Glutamatergic neuron (in vitro differentiated cells): ENCODE data around the gene OR2T4. TPM values are rescaled to one million over a fixed set of nuclear protein-coding genes. Genes with fewer than 3 reads are reported as not detected.

Source experiments
- DNase-seq: peaks from one replicate; pipeline ENCODE4 v3.0.0; 2022
- H3K27ac Mint-ChIP-seq: one replicate; pipeline ENCODE4 v1.8.0; 2020; ENCODE audit warnings: mild to moderate bottlenecking, mixed read lengths, inconsistent platforms; ENCODE audit not compliant: unreplicated experiment
- H3K27me3 Mint-ChIP-seq: one replicate; pipeline ENCODE4 v1.8.0; 2020; ENCODE audit warnings: mild to moderate bottlenecking, moderate library complexity, mixed read lengths, inconsistent platforms; ENCODE audit not compliant: unreplicated experiment
- H3K36me3 Mint-ChIP-seq: one replicate; pipeline ENCODE4 v1.8.0; 2020; ENCODE audit warnings: mild to moderate bottlenecking, mixed read lengths, inconsistent platforms; ENCODE audit not compliant: unreplicated experiment
- H3K4me1 Mint-ChIP-seq: one replicate; pipeline ENCODE4 v1.8.0; 2020; ENCODE audit warnings: mild to moderate bottlenecking, low read depth, mixed read lengths, inconsistent platforms; ENCODE audit not compliant: unreplicated experiment
- H3K4me3 Mint-ChIP-seq: one replicate; pipeline ENCODE4 v1.8.0; 2020; ENCODE audit warnings: mild to moderate bottlenecking, mixed read lengths, inconsistent platforms; ENCODE audit not compliant: unreplicated experiment
- H3K9me3 Mint-ChIP-seq: one replicate; pipeline ENCODE4 v1.8.0; 2020; ENCODE audit warnings: mild to moderate bottlenecking, moderate library complexity, mixed read lengths, inconsistent platforms; ENCODE audit not compliant: unreplicated experiment
- total RNA-seq: library from RNA; stranded (reverse); fragmentation: NEBNext Ultra II Directional; extraction: Animal tissue kit (Norgen Biotek cat#: 25700); gene quantifications from one replicate; pipeline ENCODE4 v1.2.1, GENCODE V29; 2021; ENCODE audit not compliant: unreplicated experiment
- TF ChIP-seq, protein P1 (sequence below): fragments of 200-600 bp; sonication (generic); IDR thresholded peaks from one replicate; pipeline ENCODE4 v1.5.0; 2021; ENCODE audit not compliant: partially characterized antibody, unreplicated experiment

The OR2T4 gene
- total RNA-seq, 1 donor from 2014 or later, result not detected

DNA sequence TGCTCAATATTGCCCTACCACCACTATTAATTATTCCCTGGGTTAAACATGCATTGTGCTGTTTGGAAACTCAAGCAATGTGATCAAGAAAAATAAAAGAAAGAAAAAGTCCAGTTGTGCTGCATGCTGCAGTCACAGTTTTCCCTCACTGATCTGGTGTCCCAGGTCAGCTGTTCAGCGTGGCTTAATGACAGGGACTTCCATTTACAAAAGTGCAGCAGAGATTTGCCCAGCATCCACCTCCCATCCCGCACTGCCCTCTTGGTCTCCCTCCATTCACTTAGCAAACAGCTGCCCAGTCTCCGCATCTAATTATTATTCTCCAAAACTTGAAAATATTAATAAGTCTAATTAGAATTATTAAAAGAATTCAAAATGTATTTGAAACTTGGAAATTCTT is 2.0 kb upstream of the OR2T4 start:
- Mint-ChIP-seq H3K27me3 (peaks cover 1% of the 10 kb centered on the region), H3K4me1 (no peaks in the 10 kb centered on the region), H3K27ac (no peak overlapping the region), H3K9me3 (peaks cover 10% of the 10 kb centered on the region), H3K36me3 (peaks cover 6% of the 10 kb centered on the region), H3K4me3 (no peak overlapping the region)
- TF ChIP-seq, protein P1, sequence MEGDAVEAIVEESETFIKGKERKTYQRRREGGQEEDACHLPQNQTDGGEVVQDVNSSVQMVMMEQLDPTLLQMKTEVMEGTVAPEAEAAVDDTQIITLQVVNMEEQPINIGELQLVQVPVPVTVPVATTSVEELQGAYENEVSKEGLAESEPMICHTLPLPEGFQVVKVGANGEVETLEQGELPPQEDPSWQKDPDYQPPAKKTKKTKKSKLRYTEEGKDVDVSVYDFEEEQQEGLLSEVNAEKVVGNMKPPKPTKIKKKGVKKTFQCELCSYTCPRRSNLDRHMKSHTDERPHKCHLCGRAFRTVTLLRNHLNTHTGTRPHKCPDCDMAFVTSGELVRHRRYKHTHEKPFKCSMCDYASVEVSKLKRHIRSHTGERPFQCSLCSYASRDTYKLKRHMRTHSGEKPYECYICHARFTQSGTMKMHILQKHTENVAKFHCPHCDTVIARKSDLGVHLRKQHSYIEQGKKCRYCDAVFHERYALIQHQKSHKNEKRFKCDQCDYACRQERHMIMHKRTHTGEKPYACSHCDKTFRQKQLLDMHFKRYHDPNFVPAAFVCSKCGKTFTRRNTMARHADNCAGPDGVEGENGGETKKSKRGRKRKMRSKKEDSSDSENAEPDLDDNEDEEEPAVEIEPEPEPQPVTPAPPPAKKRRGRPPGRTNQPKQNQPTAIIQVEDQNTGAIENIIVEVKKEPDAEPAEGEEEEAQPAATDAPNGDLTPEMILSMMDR, result no peak
- DNase-seq, result no peak

DNA sequence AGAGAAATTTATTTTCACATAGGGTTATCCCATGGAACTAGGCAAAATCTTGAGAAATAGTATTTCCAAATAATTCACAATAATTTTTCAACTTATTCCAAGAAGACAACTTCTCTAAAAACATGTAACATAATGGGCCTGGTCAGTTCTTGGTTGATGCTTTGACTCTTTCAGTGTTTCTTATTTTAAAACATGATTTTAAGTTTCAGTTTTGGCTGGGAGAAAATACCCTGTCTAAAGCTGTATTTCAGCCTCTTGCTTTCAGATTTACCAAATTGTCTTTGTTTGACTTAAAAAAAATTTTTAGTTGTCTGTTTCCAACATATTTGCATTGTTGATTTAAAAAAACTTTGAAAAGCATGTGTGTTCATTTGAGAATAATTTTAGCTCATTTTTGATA is 5.1 kb downstream of the OR2T4 start:
- H3K27ac Mint-ChIP-seq, result no peak overlapping the region
- no peaks in the 10 kb centered on the region for H3K4me1 Mint-ChIP-seq
- no peak for DNase-seq
- H3K9me3 Mint-ChIP-seq, result peaks cover 20% of the 10 kb centered on the region
- peaks cover 1% of the 10 kb centered on the region for H3K27me3 Mint-ChIP-seq
- H3K36me3 Mint-ChIP-seq, result peaks cover 9% of the 10 kb centered on the region
- H3K4me3 Mint-ChIP-seq, result no peak overlapping the region
- TF ChIP-seq, protein P1, result no peak

DNA sequence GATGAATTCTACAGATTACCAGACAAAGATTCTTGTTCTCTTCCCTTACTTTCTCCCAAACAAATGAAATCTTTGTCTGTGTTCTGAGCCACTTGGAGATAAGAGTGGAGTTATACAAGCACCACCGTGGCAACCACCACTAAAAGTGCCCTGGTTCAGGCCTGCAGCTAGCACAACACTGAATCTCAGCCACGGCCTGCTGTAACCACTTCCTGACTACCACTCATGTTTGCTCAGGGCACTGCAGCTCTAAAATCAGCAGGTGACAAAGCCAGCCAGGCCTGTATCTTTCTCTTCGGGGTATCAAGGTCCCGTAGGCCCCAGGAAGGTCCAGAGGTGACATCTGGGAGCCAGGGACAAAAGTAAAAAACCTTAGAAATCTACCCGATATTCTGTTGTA is 10.9 kb downstream of the OR2T4 start:
- H3K36me3 Mint-ChIP-seq, result peaks cover 4% of the 10 kb centered on the region
- no peak overlapping the region for H3K4me3 Mint-ChIP-seq
- no peaks in the 10 kb centered on the region for H3K4me1 Mint-ChIP-seq

DNA sequence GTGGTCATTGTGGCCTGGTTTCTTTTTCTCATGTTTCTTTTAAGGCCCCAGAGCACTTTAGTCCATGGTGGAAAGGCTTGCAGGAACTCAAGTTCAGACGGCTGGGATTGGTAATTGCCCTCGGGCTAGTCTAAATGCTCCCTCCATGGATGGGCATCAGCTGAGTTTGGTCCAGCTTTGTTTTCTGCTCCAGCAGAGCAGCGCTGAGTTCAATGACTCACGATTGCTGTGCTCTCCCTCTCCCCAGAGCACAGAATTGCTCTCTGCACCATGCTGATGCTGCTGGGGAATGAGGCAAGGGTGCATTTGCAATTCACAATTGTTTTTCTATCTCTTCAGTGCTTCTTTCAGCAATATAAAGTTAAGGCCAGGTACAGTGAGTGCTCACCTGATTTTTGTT is 12.3 kb downstream of the OR2T4 start:
- Mint-ChIP-seq H3K36me3 (peaks cover 4% of the 10 kb centered on the region), H3K4me1 (no peaks in the 10 kb centered on the region), H3K4me3 (no peak overlapping the region), H3K9me3 (peaks cover 15% of the 10 kb centered on the region), H3K27me3 (no peaks in the 10 kb centered on the region), H3K27ac (no peak overlapping the region)
- DNase-seq, result no peak
- TF ChIP-seq, protein P1, result no peak

More for the DNA sequence above, 10.9 kb downstream of the OR2T4 start:
- H3K27ac Mint-ChIP-seq, result no peak overlapping the region
- TF ChIP-seq, protein P1, result no peak
- no peaks in the 10 kb centered on the region for H3K27me3 Mint-ChIP-seq
- no peak for DNase-seq
- H3K9me3 Mint-ChIP-seq, result peaks cover 14% of the 10 kb centered on the region

DNA sequence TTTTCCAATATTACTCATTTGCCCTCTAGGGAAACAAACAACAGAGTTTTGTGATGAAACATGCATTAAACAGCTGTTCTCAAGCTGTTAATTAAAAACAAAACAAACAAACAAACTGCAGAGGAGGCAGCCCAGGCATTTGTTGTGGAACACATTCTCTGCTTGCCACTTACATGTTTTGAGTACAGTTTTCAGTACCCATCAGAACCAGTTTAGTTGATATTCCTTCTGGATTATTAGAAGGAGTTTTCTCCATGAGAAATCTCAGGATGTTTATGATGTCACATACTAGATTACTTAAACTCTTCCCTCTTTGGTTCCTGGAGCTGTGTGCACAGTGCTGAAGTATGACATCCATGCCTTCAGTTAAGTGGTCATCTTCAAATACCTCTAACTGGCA is 14.0 kb downstream of the OR2T4 start, which contains the start of gene OR2T6:
Gene OR2T6 (plus strand): TSS at position 301 of the 400 bp plus-strand sequence. CDS start 11,863 bp downstream, outside the sequence.
- Mint-ChIP-seq H3K27ac (no peak within 1 kb of the TSS), H3K4me1 (no peaks in the 10 kb centered on the region), H3K9me3 (peaks cover 12% of the 10 kb centered on the region), H3K36me3 (no peaks in the 10 kb centered on the region), H3K27me3 (no peaks in the 10 kb centered on the region), H3K4me3 (no peak within 1 kb of the TSS)
- TF ChIP-seq, protein P1, result no peak
- DNase-seq, result no peak
